DMS53 treated with DMSO at 0.1 percent for 48 hours (cell line): ENCODE data around the gene BCAS3.
"Not testable (repeated sequence)": the region's sequence is repeated elsewhere in the genome, so short reads cannot be mapped to it uniquely, and the experiment has no call there.

Source experiments
- DNase-seq: peaks from one replicate; lab custom pipeline; 2025; ENCODE audit not compliant: unreplicated experiment; lab: John Stamatoyannopoulos, UW

BCAS3 gene

DNA sequence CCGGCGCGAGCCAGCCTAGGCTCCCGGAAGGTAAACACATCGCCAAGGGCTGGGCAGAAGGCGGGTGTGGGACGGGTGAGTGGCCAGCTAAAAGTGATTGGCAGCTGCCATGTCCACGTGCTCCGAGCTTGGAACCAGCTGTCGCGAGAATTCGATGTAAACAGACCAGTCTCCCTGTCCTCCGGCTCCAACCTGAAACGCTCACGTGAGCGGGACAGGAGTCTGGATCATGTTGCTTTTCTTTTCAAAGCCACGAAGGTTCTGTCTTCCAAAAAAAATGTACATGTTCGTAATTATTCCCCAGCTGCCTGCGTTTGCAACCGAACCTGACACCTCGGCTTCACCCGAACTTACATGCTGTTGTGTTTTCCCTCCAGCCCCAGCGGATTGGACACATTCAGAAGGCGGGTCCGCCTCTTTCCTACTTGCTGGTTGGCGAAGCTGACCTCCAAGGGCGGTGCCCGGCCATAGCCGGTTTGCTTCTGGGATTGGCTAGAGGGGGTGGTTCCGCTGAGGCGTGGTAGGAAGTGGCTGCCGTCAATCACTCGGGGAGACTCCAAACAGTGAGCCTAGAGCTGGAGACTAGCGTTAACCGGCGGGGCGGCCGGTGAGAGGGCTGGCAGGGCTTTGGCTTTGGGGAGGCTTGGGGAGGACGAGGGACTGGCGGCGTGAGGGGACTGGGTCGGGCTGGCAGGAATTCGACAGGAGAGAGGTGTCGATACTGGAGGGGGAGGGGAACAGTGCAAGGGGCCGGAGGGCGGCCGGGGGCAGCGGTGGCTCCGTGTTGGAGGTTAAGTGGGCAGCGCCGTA lies at the start of gene BCAS3:
BCAS3 (plus strand) TSS at position 544 of the 810 bp plus-strand sequence.
- DNase-seq = peak; percentile 93

DNA sequence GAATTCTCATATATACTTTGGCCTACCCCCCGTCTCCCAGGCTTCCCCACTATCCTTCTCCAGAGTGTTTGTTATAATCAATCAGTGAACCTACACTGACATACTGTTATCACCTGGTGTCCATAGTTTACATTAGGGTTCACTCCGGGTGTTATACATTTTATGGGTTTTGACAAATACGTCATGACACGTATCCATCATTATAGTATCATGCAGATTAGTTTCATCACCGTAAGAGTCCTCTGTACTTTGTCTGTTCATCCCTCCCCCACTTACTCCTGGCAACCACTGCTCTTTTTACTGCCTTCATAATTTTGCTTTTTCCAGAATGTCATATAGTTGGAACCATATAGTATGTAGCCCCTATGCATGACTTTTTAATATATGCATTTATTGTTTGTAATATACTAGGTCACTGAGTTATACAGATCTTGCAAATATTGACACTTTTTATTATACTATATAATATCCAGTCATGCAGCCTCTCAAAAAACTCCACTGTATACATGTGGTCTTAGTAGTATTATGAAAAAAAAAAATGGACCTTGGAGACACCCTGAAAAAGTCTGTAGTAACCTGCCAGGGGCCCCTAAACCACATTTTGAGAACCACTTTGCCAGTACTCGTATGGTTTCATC lies 49.3 kb upstream of the BCAS3 start:
- no peak for DNase-seq

DNA sequence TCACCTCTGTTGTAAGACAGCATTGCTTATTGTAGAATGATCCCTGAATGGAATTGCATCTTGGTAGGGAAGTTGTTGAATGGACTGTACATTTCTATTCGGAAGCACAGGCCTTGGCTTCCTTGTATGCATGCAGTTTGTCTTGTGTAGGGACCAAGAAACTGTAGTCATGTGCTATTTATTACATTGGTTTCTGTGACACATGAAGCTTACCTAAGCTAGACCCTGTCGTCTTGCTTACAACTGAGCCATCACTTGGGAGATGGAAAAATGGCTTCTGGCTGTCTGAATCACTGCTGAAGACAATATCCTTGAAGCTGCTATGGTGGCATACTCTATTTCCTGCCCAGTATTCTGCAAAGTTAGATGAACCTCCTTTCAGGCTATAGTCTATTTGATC lies 48.5 kb upstream of the BCAS3 start:
- DNase-seq = no peak

DNA sequence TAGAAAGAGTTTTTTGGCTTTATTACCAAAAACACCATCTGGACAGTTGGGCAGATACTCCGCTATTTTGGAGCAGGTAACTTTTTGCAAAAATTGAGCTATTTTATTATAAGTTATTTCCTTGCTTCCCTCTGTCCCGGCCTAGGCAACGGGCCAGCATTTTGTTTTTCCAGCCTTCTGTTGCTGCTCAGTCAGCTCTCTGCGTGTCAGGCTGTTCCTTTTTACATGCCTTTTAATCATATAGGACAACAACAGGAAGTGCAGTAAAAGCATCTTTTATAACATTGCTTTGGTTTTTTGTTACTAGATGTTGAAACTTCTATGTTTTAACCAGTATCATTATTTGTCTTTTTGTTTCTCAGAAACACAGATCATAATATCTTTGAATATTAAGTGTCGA lies 47.3 kb upstream of the BCAS3 start:
- DNase-seq = no peak

DNA sequence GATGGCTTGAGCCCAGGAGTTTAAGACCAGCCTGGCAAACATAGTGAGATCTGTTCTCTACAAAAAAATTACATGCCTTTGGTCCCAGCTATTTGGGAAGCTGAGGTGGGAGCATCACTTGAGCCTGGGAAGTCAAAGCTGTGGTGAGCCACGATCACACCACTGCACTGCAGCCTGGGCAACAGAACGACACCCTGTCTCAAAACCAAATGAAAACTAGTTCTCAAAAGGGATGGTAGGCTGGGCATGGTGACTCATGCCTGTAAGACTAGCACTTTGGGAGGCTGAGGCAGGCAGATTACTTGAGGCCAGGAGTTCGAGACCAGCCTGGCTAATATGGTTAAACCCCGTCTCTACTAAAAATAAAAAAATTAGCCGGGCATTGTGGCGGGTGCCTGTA lies 46.5 kb upstream of the BCAS3 start:
- DNase-seq = no peak

DNA sequence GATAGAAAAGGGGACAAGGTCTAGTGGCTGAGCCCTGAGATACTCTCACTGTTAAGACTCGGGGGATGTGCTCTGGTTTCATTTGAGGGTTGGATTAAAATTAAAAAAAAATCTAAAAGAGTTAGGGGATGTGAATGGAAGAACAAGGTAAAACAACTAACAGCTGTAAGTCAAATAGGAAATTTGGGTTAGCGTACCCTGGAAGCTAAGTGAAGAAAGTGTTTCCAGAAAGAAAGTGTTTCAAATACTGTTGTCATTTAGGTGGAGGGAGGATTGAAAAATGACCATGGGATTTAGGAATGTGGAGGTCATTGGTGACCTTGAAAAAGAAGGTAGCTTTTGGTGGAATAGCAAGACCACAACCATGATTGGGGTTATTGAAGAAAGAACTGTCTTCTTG lies 40.0 kb upstream of the BCAS3 start:
- no peak for DNase-seq

DNA sequence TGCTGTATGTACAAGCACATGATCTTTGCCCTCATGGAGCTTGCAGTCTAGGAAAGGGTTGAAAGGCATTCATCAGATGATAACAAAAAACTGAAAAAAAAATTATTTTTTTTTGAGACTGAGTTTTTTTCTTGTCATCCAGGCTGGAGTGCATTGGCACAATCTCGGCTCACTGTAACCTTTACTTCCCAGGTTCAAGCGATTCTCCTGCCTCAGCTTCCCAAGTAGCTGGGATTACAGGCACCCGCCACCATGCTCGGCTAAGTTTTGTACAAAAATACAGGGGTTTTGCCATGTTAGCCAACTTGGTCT lies 38.7 kb upstream of the BCAS3 start:
- no peak for DNase-seq

DNA sequence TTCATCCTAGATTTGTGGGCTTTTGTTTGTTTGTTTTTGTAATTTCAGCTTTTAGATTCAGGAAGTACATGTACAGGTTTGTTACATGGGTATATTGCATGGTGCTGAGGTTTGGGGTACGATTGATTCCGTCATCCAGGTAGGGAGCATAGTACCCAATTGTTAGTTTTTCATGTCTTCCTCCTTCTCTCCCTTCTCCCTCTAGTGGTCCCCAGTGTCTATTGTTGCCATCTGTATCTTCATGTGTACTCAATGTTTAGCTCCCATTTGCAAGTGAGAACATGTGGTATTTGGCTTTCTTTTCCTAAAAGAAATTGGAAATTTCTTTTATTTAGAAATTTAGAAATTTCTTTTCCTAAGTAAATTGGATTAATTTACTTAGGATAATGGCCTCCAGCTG lies 37.1 kb upstream of the BCAS3 start:
- no peak for DNase-seq

DNA sequence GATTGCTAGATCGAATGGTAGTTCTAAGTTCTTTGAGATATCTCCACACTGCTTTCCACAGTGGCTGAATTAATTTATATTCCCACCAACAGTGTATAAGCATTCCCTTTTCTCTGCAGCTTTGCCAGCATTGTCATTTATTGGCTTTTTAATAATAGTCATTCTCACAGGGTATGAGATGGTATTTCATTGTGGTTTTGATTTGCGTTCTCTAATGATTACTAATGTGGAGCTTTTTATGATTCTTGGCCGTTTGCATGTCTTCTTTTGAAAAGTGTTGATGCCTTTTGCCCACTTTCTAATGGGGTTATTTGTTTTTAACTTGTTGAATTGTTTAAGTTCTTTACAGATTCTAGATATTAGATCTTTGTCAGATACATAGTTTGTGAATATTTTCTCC lies 36.5 kb upstream of the BCAS3 start:
- no peak for DNase-seq

DNA sequence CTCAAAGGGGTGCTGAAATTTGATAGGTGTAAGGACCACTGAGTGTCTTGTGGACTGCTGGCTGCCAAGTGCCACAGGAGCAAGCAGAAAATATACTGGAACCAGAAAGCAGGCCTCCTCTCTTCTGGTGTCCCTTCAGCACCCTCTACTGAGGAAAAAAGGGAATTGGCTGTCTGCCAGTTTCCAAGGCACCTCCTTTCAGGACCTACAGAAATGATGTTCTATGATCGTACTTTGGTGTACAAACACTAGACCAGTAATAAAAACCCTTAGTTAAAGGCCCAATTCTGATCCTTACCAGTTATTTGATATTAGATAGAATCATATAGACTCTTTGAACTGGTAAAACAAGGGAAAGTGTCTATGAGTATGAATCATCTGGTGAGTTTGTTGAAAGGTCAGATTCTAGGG lies 35.8 kb upstream of the BCAS3 start:
- DNase-seq = peak; percentile 56

DNA sequence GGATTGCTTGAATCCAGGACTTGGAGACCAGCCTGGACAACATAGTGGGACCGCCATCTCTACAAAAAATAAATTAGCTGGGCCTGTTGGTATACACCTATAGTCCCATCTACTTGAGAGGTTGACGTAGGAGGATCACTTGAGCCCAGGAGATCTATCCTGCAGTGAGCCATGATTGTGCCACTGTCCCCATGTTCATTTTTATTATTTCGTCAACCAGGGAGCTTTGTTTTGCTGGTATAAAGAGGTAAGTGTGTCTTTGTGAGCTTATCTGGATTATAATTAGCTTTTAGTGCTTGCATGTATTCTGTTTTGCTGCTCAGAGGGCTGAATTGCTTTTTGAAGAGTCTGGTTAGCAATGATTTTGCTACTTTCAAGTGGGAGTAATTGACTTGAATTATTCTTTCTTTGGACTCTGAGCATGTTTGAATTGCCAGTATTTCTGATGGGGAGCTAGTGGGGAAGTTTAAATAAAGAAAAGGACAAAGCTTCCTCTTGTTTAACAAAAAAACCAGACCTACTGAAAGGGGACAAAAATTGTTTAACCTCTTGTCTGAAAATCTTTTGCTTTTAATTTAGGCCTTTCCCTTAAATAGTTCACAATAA lies 31.6 kb upstream of the BCAS3 start:
- DNase-seq = no peak

DNA sequence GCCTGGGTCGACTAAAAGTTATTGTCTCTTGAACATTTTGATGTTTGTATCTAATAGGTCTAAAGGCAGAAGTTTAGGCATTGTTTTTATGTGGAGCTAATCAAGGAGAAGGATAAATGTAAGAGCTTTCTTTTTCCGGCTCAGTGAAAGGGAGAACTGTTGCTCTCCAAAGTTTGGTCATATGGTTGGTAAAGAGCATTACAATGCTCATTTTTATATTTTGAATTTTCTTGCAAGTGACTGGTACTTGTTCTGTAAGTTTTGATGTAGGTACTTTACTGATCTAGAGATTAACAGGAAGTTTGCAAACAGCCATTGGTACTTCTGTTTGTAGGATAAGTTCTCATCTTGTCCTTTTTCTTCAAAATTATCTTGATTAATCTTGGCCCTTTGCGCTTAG lies 30.9 kb upstream of the BCAS3 start:
- DNase-seq = no peak

DNA sequence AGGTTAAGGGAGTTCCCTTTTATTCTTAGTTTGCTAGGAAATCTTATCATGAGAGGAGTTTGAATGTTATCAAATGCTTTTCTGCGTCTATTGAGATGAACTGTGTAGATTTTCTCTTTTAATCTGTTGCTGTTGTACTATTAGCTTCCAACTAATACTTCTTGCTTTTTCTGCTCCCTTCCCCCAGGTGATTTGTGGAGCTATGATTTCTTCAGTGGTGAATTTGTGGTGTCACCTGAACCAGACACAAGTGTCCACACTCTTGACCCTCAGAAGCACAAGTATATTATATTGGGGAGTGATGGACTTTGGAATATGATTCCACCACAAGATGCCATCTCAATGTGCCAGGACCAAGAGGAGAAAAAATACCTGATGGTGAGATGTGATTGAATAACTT lies 29.9 kb upstream of the BCAS3 start:
- DNase-seq = no peak

DNA sequence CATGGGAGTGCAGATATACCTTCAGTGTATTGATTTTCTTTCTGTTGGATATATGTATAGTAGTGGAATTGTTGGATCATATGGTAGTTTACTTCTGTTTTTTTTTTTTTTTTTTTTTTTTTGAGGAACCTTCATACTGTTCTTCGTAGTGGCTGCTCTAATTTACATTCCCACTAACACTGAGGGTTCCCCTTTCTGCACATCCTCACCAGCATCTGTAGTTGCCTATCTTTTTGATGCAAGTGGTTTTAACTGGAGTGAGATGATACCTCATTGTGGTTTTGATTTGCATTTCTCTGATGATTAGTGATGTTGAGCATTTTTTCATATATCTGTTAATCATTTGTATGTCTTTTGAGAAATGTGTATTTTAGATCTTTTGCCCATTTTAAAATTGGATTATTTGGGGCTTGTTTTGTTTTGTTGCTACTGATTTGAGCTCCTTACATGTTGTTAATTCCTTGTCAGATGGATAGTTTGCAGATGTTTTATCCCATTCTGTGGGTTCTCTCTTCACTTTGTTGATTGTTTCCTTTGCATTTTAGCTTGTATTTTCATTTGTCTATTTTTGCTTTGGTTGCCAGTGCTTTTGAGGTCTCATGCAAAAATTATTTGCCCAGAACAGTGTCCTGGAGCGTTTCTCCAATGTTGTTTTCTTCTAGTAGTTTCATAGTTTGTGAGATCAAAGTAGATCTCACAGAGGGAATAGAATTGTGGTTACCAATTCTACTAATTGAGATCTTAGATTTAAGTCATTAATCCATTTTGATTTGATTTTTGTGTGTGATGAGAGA lies 25.0 kb upstream of the BCAS3 start:
- DNase-seq = no peak

DNA sequence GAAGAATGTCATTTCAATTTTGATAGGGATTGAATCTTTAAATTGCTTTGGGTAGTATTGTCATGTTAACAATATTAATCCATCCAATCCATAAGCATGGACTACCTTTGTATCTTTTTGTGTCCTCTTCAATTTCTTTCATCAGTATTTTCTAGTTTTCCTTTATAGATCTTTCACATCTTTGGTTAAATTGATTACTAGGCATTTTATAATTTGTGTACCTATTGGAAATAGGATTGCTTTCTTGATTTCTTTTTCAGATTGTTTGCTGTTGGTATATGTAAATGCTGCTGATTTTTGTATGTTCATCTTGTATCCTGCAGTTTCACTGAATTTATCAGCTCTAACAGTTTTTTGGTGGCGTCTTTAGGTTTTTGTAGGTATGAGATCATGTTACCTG lies 24.1 kb upstream of the BCAS3 start:
- DNase-seq = no peak

DNA sequence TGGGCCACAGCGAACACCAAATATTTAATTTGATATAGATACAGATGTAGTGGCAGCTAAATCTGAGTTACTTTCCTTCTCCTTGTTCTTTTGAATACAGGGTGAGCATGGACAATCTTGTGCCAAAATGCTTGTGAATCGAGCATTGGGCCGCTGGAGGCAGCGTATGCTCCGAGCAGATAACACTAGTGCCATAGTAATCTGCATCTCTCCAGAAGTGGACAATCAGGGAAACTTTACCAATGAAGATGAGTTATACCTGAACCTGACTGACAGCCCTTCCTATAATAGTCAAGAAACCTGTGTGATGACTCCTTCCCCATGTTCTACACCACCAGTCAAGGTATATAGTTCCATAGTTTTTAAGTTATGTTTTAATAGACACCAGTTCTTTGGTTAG lies 21.2 kb upstream of the BCAS3 start:
- no peak for DNase-seq

DNA sequence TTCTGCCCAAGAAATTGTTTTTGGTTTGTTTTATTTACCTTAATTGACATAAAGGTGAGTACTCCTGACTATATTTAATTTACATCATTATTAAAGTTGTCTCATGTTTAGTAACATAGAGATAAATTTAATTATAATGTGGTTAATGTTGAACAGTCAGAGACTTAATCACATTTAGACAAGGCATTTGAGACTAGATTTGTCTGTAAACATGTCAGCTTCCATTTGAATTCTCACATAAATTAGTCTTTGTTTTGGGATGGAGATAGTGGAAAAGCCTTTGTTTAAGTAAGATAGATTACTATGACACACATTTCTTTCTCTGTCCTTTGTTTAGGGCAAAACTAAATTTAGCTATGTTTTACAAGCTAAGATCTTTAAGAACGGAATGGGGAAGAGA lies 18.5 kb upstream of the BCAS3 start:
- no peak for DNase-seq

DNA sequence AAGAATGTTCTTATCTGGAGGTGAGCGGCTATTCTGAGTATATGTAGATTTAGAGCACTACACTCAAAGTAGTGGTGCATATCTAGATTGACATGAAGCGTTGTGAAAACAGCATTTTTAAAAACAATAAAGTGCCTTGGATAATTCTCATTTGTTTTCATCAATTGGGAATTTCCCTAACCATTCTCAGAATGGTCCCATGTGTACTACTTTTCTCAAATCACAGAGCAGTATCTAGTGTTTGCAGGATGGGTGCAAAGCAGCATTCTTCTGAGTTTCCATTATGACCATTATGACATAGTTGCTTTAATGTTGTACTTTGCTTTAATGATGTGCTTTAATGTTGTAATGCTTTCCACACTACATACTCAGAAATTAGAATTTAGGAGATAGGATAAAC lies 16.2 kb upstream of the BCAS3 start:
- DNase-seq = no peak

DNA sequence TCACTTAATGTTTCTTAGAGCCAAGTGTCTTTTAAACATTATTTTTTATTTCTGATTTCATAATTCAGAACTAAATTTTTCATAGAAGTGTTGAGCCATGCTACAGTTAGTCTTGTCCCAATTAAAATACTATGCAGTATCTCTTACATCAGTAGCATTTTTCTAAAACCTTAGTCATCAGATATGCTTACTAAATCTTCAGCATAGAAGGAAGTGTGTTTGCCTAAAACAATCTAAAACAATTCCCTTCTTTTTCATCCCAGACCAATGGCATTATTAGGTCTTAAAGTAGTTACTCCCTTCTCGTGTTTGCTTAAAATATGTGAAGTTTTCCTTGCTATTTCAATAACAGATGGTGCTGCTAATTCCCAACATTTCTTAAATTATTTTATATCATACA lies 13.6 kb upstream of the BCAS3 start:
- DNase-seq = no peak

DNA sequence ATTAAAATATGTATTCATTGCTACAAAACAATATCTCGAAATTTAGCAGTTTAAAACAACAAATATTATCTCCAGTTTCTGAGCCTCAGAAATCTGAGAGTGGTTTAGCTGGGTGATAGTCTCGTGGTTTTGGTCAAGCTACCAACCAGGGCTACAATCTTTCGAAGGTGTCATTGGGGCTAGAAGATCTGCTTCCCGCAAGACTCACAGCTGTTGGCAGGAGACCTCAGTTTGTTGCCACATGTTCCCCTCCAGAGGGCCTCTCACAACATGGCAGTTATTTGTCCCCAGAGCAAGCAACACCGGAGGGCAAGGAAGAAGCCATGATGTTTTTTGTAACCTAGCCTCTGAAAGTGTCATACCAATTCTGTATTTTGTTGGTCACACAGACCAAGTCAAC lies 12.0 kb upstream of the BCAS3 start:
- DNase-seq = no peak

DNA sequence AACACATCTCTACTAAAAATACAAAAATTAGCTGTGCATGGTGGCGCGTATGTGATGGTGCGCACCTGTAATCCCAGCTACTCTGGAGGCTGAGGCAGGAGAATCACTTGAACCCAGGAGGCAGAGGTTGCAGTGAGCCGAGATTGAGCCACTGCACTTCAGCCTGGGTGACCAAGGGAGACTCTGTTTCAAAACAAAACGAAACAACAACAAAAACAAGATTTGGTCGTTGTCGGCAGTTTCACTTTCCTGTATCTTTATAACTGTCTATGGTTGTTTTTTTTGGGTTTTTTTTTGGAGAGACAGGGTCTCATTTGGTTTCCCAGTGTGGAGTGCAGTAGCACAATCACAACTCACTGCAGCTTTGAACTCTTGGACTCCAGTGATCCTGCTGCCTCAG lies 8.9 kb upstream of the BCAS3 start:
- not testable (repeated sequence) for DNase-seq

DNA sequence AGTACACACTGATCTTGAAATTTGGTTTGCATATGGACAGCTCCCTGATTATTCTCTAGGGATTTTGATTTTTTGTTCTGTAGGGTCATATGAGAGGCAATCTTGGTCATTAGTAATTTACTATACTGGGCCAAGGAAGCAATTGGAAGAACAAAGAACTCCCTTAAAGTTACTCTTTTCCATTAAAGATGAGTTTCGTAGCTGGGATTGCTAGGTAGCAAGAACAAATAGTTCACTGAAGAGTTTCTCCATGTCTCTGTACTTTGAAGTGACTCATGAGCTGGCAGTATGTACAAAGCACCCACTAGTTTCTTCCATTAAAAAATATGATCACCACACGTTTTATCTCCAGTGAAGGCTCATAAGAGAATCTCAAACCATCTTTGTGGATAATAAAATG lies 6.2 kb upstream of the BCAS3 start:
- no peak for DNase-seq
